Globus pallidus (tissue), 1 donor: ENCODE results near the gene RALA.

Source experiments
- DNase-seq: peaks from one replicate; pipeline ENCODE4 v3.0.0-alpha.2; 2015; ENCODE audit warnings: low spot score

Gene RALA

GRCh38 chr7:39614299-39614698, 9.1 kb upstream of the RALA start:
- DNase-seq = no peak

GRCh38 chr7:39615350-39615975, 7.9 kb upstream of the RALA start:
- no peak for DNase-seq

- no peak for DNase-seq
Observed at GRCh38 chr7:39616138-39616537, 7.2 kb upstream of the RALA start.

- no peak for DNase-seq
Observed at GRCh38 chr7:39617005-39617404, 6.4 kb upstream of the RALA start.

GRCh38 chr7:39618868-39619267, 4.5 kb upstream of the RALA start:
- DNase-seq = no peak

GRCh38 chr7:39620486-39620885, 2.9 kb upstream of the RALA start:
- no peak for DNase-seq

- DNase-seq = no peak
Observed at GRCh38 chr7:39621261-39621660, 2.1 kb upstream of the RALA start.

- no peak for DNase-seq
Observed at GRCh38 chr7:39621784-39622411, 1.5 kb upstream of the RALA start.

- peak; percentile 10 for DNase-seq
Observed at GRCh38 chr7:39622609-39623008, 763 bp upstream of the RALA start.

GRCh38 chr7:39623732-39624441, 515 bp downstream of the RALA start:
- DNase-seq = peak; percentile 16

GRCh38 chr7:39624442-39624807, 1.1 kb downstream of the RALA start:
- DNase-seq = no peak

- no peak for DNase-seq
Observed at GRCh38 chr7:39624935-39625694, 1.7 kb downstream of the RALA start.

GRCh38 chr7:39631736-39632308, 8.4 kb downstream of the RALA start:
- DNase-seq = no peak

- no peak for DNase-seq
Observed at GRCh38 chr7:39633563-39634477, 10.4 kb downstream of the RALA start.

- DNase-seq = no peak
Observed at GRCh38 chr7:39634478-39634805, 11.1 kb downstream of the RALA start.

- DNase-seq = no peak
Observed at GRCh38 chr7:39637400-39637799, 14.0 kb downstream of the RALA start.

GRCh38 chr7:39637963-39638485, 14.7 kb downstream of the RALA start:
- DNase-seq = no peak

- DNase-seq = no peak
Observed at GRCh38 chr7:39642896-39643295, 19.5 kb downstream of the RALA start.

- DNase-seq = no peak
Observed at GRCh38 chr7:39644170-39644569, 20.8 kb downstream of the RALA start.

GRCh38 chr7:39645482-39646407, 22.4 kb downstream of the RALA start:
- no peak for DNase-seq
